Omental fat pad (tissue), 4 donors: ENCODE results near the gene CDCA7L. TPM values are rescaled to one million over a fixed set of nuclear protein-coding genes. Genes with fewer than 3 reads are reported as not detected.

Source experiments
- ATAC-seq: fragments of 150-250 bp; one replicate; pipeline ENCODE4 v1.9.1; 2016; ENCODE audit warnings: mild to moderate bottlenecking, moderate library complexity; ENCODE audit not compliant: low FRiP score
- DNase-seq: peaks from one replicate; pipeline ENCODE4 v3.0.0-alpha.2; 2019; ENCODE audit warnings: low spot score
- total RNA-seq, 4 donors: library from RNA; depleted of rRNA; stranded (reverse); fragments of >200 nt; gene quantifications; one replicate each; pipeline ENCODE4 v1.1.0, GENCODE V29; 2016
- TF ChIP-seq, protein P1 (sequence below), 3 donors: fragments of 450-650 bp; IDR thresholded peaks; one replicate each; pipeline ENCODE4 v1.5.1; 2016 to 2017; ENCODE audit warnings: antibody characterized with exemption in 3 of 3, mild to moderate bottlenecking in 3 of 3, moderate library complexity in 2 of 3

The CDCA7L gene
- total RNA-seq, 4 donors from 2014 or later: 8.2 to 20.0 (median 10.6) TPM

GRCh38 chr7:21912305-21912704, 33.4 kb downstream of the CDCA7L start:
- TF ChIP-seq, protein P1, sequence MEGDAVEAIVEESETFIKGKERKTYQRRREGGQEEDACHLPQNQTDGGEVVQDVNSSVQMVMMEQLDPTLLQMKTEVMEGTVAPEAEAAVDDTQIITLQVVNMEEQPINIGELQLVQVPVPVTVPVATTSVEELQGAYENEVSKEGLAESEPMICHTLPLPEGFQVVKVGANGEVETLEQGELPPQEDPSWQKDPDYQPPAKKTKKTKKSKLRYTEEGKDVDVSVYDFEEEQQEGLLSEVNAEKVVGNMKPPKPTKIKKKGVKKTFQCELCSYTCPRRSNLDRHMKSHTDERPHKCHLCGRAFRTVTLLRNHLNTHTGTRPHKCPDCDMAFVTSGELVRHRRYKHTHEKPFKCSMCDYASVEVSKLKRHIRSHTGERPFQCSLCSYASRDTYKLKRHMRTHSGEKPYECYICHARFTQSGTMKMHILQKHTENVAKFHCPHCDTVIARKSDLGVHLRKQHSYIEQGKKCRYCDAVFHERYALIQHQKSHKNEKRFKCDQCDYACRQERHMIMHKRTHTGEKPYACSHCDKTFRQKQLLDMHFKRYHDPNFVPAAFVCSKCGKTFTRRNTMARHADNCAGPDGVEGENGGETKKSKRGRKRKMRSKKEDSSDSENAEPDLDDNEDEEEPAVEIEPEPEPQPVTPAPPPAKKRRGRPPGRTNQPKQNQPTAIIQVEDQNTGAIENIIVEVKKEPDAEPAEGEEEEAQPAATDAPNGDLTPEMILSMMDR (IDR thresholded peaks at IDR 0.05): no peak
- ATAC-seq (peak; percentile 70), DNase-seq (no peak)

GRCh38 chr7:21911341-21911875, 34.3 kb downstream of the CDCA7L start:
- TF ChIP-seq, protein P1 (IDR thresholded peaks at IDR 0.05): no peak
- DNase-seq (no peak), ATAC-seq (no peak)

DNA sequence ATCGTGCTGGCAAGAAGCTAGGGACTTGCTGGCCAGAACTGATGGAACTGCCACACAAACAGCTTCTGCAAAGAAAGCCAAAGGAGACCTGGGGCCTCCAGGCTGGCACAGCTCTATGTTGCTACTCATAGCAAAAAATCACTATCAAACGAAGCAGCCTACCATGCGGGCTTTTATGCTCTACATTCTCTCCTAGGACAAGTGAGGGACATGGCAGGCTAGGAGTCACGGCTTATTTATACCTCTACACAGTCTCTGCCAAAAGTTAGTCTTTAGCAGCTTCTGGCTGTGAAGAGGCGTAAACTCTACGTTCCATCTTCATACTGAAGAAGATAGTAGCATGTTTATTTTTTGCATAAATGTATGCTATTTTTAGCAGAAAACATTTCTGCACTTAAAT, 35.4 kb downstream of the CDCA7L start:
- DNase-seq (no peak), ATAC-seq (no peak)
- TF ChIP-seq, protein P1 (IDR thresholded peaks at IDR 0.05): no peak

- ATAC-seq (no peak), DNase-seq (no peak)
- TF ChIP-seq, protein P1 (IDR thresholded peaks at IDR 0.05): no peak
Observed at GRCh38 chr7:21908746-21909145, 37.0 kb downstream of the CDCA7L start.

GRCh38 chr7:21903020-21903786, 42.5 kb downstream of the CDCA7L start:
- TF ChIP-seq, protein P1 (IDR thresholded peaks at IDR 0.05): no peak
- ATAC-seq (no peak), DNase-seq (no peak)

GRCh38 chr7:21902240-21902639, 43.5 kb downstream of the CDCA7L start:
- TF ChIP-seq, protein P1 (IDR thresholded peaks at IDR 0.05): no peak
- DNase-seq (no peak), ATAC-seq (no peak)
